K562 (cell line): Measurements from ENCODE around the gene FRMD5. TPM values are rescaled to one million over a fixed set of nuclear protein-coding genes. Genes with fewer than 3 reads are reported as not detected.

Experiments used
- BCOR ChIP-seq: fragments of 450-650 bp; IDR thresholded peaks from 2 replicates; pipeline ENCODE4 v1.6.1; 2016
- BHLHE40 ChIP-seq: IDR thresholded peaks from 2 replicates; pipeline ENCODE4 v1.6.1; 2011; ENCODE audit warnings: low read length, improper control_type of control experiment
- CUX1 ChIP-seq: fragments of 200-800 bp; sonication (Bioruptor generic); IDR thresholded peaks from 2 replicates; pipeline ENCODE4 v1.6.1; 2016; ENCODE audit warnings: missing genetic modification characterization, missing compliant biosample characterization
- DNMT1 ChIP-seq: fragments of 450-650 bp; IDR thresholded peaks from 2 replicates; pipeline ENCODE4 v1.6.1; 2016; ENCODE audit warnings: antibody characterized with exemption, mild to moderate bottlenecking
- EWSR1 ChIP-seq: fragments of 450-650 bp; IDR thresholded peaks from 2 replicates; pipeline ENCODE4 v1.6.1; 2018; ENCODE audit warnings: borderline replicate concordance, mild to moderate bottlenecking, low read depth, moderate library complexity; ENCODE audit not compliant: partially characterized antibody
- FUS ChIP-seq: fragments of 200-400 bp; formaldehyde crosslinking; optimal IDR thresholded peaks from 2 replicates; pipeline ENCODE3; 2017; ENCODE audit warnings: low read depth, low read length
- HNRNPLL ChIP-seq: fragments of 200-400 bp; formaldehyde crosslinking; IDR thresholded peaks from 2 replicates; pipeline ENCODE4 v1.6.1; 2017; ENCODE audit warnings: low read length, low read depth, mild to moderate bottlenecking; ENCODE audit not compliant: poor library complexity, severe bottlenecking
- KDM1A ChIP-seq, 2 experiments: fragments of 450-650 bp; IDR thresholded peaks; 2 replicates each; pipeline ENCODE4 v1.6.1; 2016; ENCODE audit warnings: mild to moderate bottlenecking in 2 of 2
- MXI1 ChIP-seq: IDR thresholded peaks from 2 replicates; pipeline ENCODE4 v1.6.1; 2011; ENCODE audit warnings: low read depth, mild to moderate bottlenecking, improper control_type of control experiment, low read length
- OTX1 ChIP-seq: fragments of 450-650 bp; formaldehyde crosslinking; IDR thresholded peaks from 2 replicates; pipeline ENCODE4 v1.4.0; 2022; ENCODE audit warnings: mild to moderate bottlenecking
- POLR3A ChIP-seq: IDR thresholded peaks from 2 replicates; pipeline ENCODE4 v1.6.1; 2011; ENCODE audit warnings: borderline replicate concordance, mild to moderate bottlenecking, moderate library complexity; ENCODE audit not compliant: insufficient read length, insufficient read depth; ENCODE audit errors: extremely low read depth
- POLR3G ChIP-seq: IDR thresholded peaks from 2 replicates; pipeline ENCODE4 v1.6.1; 2011; ENCODE audit not compliant: insufficient read length, insufficient replicate concordance; ENCODE audit errors: extremely low read depth
- PTTG1 ChIP-seq: fragments of 450-650 bp; IDR thresholded peaks from 2 replicates; pipeline ENCODE4 v1.6.1; 2016; ENCODE audit warnings: low read depth, mild to moderate bottlenecking, missing genetic modification characterization, missing compliant biosample characterization
- ZFPM2 ChIP-seq: fragments of 250-450 bp; sonication (Bioruptor Pico); IDR thresholded peaks from 2 replicates; pipeline ENCODE4 v1.5.1; 2022; ENCODE audit warnings: mild to moderate bottlenecking
- ZNF134 ChIP-seq: fragments of 250-450 bp; sonication (Bioruptor Pico); conservative IDR thresholded peaks from 2 replicates; pipeline ENCODE4 v1.4.0; 2020
- ZNF583 ChIP-seq: fragments of 250-450 bp; sonication (Bioruptor Pico); IDR thresholded peaks from 2 replicates; pipeline ENCODE4 v1.4.0; 2020
- ZNF764 ChIP-seq: fragments of 250-450 bp; sonication (Bioruptor Pico); IDR thresholded peaks from 2 replicates; pipeline ENCODE4 v1.4.0; 2020; ENCODE audit warnings: low read depth, mild to moderate bottlenecking, moderate library complexity
- polyA plus RNA-seq, 8 experiments: library from polyadenylated mRNA; depleted of rRNA in 4 of 8; stranded (reverse) in 5 of 8; unstranded in 3 of 8; fragments of >200 nt; fragmentation: Nextera tagmentation in 2 of 8; fragmentation: Illumina TruSeq in 1 of 8; extraction: Ambion mirVana in 2 of 8; extraction: Trizol in 1 of 8; gene quantifications; 2 replicates each; pipeline versions ENCODE4 v1.2.1 to v1.2.3, GENCODE V29; 2011 to 2014; ENCODE audit warnings: inconsistent platforms in 1 of 8, missing spikeins in 1 of 8
- total RNA-seq, 7 experiments: library from RNA; depleted of rRNA in 6 of 7; stranded (reverse); fragments of >200 nt in 6 of 7; fragmentation: Illumina TruSeq in 2 of 7; extraction: Trizol in 2 of 7; gene quantifications; 2 replicates each; pipeline versions ENCODE4 v1.2.1 to v1.2.3, GENCODE V29; 2011 to 2021; ENCODE audit warnings: low replicate concordance in 1 of 7
- TF ChIP-seq, protein P1 (sequence below): fragments of 250-450 bp; sonication (Bioruptor Pico); IDR thresholded peaks from 2 replicates; pipeline ENCODE4 v1.5.0; 2021; ENCODE audit warnings: mild to moderate bottlenecking, borderline replicate concordance

Gene FRMD5
- total and polyA plus RNA-seq, 9 of the 15 experiments (the other 6 are each of a cell fraction or from before 2014, with no cell fraction given), result 0.13 to 0.38 TPM; not detected in 7

DNA sequence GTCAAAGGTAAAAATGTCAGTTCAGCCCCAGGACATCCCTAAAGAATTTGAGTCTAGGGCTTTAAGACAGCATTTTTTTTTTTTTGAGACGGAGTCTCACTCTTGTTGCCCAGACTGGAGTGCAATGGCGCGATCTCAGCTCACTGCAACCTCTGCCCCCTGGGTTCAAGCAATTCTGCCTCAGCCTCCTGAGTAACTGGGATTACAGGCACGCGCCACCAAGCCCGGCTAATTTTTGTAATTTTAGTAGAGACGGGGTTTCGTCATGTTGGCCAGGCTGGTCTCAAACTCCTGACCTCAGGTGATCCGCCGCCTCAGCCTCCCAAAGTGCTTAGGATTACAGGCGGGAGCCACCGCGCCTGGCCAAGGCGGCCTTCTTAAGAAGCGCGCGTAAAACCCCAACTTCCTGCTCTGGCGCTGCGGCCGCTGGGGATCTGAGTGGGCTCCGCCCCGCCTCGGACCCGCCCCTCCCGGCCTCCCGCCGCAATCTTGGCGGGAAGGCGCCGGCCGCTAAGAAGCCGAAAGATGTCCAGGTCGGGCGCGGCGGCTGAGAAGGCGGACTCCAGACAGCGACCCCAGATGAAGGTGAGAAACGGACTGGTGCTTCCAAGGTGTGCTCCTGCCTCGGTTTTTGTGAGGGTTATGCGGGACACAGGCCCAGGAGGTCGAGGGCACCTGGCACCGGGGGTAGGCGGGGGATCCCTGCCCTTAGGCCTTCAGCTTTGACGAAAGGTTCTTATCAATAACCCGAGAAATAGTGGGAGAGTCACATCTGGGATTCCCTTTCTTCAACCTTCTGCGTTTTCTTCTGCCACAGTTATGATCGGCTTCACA, 368.3 kb downstream of the FRMD5 start, which contains the start of gene WDR76 (continued):
- TF ChIP-seq ZFPM2 (CRISPR knock-in tag), result no peak
- TF ChIP-seq DNMT1, result no peak
- TF ChIP-seq ZNF583 (CRISPR knock-in tag), result no peak
- TF ChIP-seq EWSR1, result no peak
- peak; percentile 83 for TF ChIP-seq BCOR
- TF ChIP-seq FUS, result no peak
- TF ChIP-seq, protein P1, sequence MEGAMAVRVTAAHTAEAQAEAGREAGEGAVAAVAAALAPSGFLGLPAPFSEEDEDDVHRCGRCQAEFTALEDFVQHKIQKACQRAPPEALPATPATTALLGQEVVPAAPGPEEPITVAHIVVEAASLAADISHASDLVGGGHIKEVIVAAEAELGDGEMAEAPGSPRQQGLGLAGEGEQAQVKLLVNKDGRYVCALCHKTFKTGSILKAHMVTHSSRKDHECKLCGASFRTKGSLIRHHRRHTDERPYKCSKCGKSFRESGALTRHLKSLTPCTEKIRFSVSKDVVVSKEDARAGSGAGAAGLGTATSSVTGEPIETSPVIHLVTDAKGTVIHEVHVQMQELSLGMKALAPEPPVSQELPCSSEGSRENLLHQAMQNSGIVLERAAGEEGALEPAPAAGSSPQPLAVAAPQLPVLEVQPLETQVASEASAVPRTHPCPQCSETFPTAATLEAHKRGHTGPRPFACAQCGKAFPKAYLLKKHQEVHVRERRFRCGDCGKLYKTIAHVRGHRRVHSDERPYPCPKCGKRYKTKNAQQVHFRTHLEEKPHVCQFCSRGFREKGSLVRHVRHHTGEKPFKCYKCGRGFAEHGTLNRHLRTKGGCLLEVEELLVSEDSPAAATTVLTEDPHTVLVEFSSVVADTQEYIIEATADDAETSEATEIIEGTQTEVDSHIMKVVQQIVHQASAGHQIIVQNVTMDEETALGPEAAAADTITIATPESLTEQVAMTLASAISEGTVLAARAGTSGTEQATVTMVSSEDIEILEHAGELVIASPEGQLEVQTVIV (CRISPR knock-in tag), result no peak
- peak; percentile 48 for TF ChIP-seq POLR3A
- no peak for TF ChIP-seq MXI1
- no peak for TF ChIP-seq CUX1
- no peak for TF ChIP-seq POLR3G
- no peak for TF ChIP-seq PTTG1 (tag)
- TF ChIP-seq BHLHE40, result no peak
- peak; percentile 5 to 39; a peak in 2 of 4 replicates for TF ChIP-seq KDM1A (IDR thresholded peaks at IDR 0.05)
- TF ChIP-seq ZNF134 (CRISPR knock-in tag), result no peak
- peak; percentile 86 for TF ChIP-seq HNRNPLL
- TF ChIP-seq OTX1 (CRISPR knock-in tag), result no peak
- TF ChIP-seq ZNF764 (CRISPR knock-in tag), result no peak
